NB4 (cell line): ENCODE data around the gene GLUD1.
"Not testable (repeated sequence)": the region's sequence is repeated elsewhere in the genome, so short reads cannot be mapped to it uniquely, and the experiment has no call there.

ENCODE experiments used
- DNase-seq: peaks from one replicate; pipeline ENCODE4 v3.0.0; 2010; ENCODE audit warnings: low read depth
- H3K4me3 ChIP-seq: one replicate; pipeline ENCODE4 v1.5.1; 2011; ENCODE audit warnings: mild to moderate bottlenecking, low read depth, low read length, moderate library complexity
- CTCF ChIP-seq: IDR thresholded peaks from one replicate; pipeline ENCODE4 v1.5.1; 2012; ENCODE audit warnings: low read depth, low read length
- MAX ChIP-seq: IDR thresholded peaks from 2 replicates; pipeline ENCODE4 v1.6.1; 2011; ENCODE audit warnings: low read depth, low read length
- MYC ChIP-seq: IDR thresholded peaks from 2 replicates; pipeline ENCODE4 v1.6.1; 2011; ENCODE audit warnings: low read depth, low read length
- POLR2A ChIP-seq: IDR thresholded peaks from 2 replicates; pipeline ENCODE4 v1.6.1; 2011; ENCODE audit warnings: mild to moderate bottlenecking; ENCODE audit not compliant: insufficient read length; ENCODE audit errors: extremely low read depth

GLUD1 gene

GRCh38 chr10:87094373-87095235, at the start of gene GLUD1, which contains the start of gene SHLD2:
TSS of gene GLUD1 (minus strand) at chr10:87094843. CDS start at chr10:87094769, 74 bp downstream.
TSS of gene SHLD2 (plus strand) at chr10:87095206. CDS start at chr10:87151355, 56,149 bp downstream.
- peak; percentile 98 for DNase-seq
- peak within 1 kb of the TSS; percentile 91 for H3K4me3 ChIP-seq
- peak; percentile 59 for TF ChIP-seq MAX
- peak; percentile 63 for TF ChIP-seq MYC
- peak; percentile 86 for TF ChIP-seq POLR2A
- no peak for TF ChIP-seq CTCF

- not testable (repeated sequence) for H3K4me3 ChIP-seq, DNase-seq
These were observed 48.4 kb upstream of the GLUD1 start for GRCh38 chr10:87143109-87143418.

GRCh38 chr10:87142230-87143108, 47.8 kb upstream of the GLUD1 start:
- H3K4me3 ChIP-seq, DNase-seq: not testable (repeated sequence)

GRCh38 chr10:87137478-87137877, 42.8 kb upstream of the GLUD1 start:
- not testable (repeated sequence) for DNase-seq, H3K4me3 ChIP-seq

- not testable (repeated sequence) for DNase-seq, H3K4me3 ChIP-seq
These were observed 39.8 kb upstream of the GLUD1 start for GRCh38 chr10:87134440-87134839.

GRCh38 chr10:87133936-87134335, 39.3 kb upstream of the GLUD1 start:
- H3K4me3 ChIP-seq: not testable (repeated sequence)
- DNase-seq: peak; percentile 19

- not testable (repeated sequence) for H3K4me3 ChIP-seq
- peak; percentile 80 for DNase-seq
These were observed 37.5 kb upstream of the GLUD1 start for GRCh38 chr10:87132176-87132575.

GRCh38 chr10:87127607-87128156, 33.0 kb upstream of the GLUD1 start:
- H3K4me3 ChIP-seq, DNase-seq: not testable (repeated sequence)

GRCh38 chr10:87127048-87127447, 32.4 kb upstream of the GLUD1 start:
- not testable (repeated sequence) for H3K4me3 ChIP-seq, DNase-seq

- H3K4me3 ChIP-seq, DNase-seq: not testable (repeated sequence)
These were observed 28.7 kb upstream of the GLUD1 start for GRCh38 chr10:87123351-87123750.

GRCh38 chr10:87119029-87119428, 24.4 kb upstream of the GLUD1 start:
- not testable (repeated sequence) for H3K4me3 ChIP-seq

GRCh38 chr10:87118122-87118521, 23.5 kb upstream of the GLUD1 start:
- DNase-seq, H3K4me3 ChIP-seq: not testable (repeated sequence)

More at GRCh38 chr10:87119029-87119428, 24.4 kb upstream of the GLUD1 start:
- DNase-seq: not testable (repeated sequence)
